GM19455 (cell line): ENCODE measurements around the gene ABCA8.
"Not testable (repeated sequence)": the region's sequence is repeated elsewhere in the genome, so short reads cannot be mapped to it uniquely, and the experiment has no call there.

Experiments
- ATAC-seq: cut with Tn5 transposase; IDR thresholded peaks from one replicate; pipeline ENCODE4 v1.9.1; 2021; ENCODE audit not compliant: unreplicated experiment

The ABCA8 gene, protein sequence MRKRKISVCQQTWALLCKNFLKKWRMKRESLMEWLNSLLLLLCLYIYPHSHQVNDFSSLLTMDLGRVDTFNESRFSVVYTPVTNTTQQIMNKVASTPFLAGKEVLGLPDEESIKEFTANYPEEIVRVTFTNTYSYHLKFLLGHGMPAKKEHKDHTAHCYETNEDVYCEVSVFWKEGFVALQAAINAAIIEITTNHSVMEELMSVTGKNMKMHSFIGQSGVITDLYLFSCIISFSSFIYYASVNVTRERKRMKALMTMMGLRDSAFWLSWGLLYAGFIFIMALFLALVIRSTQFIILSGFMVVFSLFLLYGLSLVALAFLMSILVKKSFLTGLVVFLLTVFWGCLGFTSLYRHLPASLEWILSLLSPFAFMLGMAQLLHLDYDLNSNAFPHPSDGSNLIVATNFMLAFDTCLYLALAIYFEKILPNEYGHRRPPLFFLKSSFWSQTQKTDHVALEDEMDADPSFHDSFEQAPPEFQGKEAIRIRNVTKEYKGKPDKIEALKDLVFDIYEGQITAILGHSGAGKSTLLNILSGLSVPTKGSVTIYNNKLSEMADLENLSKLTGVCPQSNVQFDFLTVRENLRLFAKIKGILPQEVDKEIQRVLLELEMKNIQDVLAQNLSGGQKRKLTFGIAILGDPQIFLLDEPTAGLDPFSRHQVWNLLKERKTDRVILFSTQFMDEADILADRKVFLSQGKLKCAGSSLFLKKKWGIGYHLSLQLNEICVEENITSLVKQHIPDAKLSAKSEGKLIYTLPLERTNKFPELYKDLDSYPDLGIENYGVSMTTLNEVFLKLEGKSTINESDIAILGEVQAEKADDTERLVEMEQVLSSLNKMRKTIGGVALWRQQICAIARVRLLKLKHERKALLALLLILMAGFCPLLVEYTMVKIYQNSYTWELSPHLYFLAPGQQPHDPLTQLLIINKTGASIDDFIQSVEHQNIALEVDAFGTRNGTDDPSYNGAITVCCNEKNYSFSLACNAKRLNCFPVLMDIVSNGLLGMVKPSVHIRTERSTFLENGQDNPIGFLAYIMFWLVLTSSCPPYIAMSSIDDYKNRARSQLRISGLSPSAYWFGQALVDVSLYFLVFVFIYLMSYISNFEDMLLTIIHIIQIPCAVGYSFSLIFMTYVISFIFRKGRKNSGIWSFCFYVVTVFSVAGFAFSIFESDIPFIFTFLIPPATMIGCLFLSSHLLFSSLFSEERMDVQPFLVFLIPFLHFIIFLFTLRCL (N-terminal part only)

DNA sequence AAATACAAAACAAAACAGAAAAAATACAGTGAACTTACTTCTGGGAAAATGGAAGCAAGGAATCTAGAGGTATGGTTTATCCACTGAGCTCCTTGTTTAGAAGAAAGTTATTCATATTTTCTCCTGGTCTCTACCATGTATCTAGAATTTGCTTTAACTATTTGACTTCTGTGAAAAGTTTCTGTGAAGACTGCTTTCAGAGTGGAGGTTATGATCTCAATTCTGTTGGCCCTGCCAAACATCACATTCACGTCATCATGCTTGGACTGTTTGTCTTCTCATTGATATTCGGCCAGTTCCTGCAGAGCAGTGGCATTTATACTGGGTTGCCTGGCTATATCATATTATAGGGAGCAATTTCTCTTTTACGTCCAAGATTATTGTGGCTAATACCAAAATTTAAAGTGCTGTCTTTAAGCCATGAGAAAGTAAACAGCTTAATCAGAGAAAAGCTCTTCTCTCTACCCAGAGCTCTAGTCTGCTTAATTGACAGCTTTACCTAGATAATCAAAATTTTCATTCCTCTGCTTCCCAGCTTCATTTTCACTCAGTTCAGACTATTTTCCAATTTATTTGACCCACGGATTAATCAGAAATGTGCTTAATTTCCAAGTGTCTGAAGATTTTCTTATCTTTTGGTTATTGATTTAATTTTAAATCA is at the start of gene ABCA8:
Gene ABCA8, minus strand, starts transcription at position 212 of the 661 bp plus-strand sequence. CDS start 13,358 bp downstream, outside the sequence.
- ATAC-seq: no peak

GRCh38 chr17:69004759-69005158 is 49.6 kb upstream of the ABCA8 start:
- ATAC-seq: not testable (repeated sequence)

- ATAC-seq: not testable (repeated sequence)
Observed at GRCh38 chr17:68999743-69000142, 44.6 kb upstream of the ABCA8 start.

DNA sequence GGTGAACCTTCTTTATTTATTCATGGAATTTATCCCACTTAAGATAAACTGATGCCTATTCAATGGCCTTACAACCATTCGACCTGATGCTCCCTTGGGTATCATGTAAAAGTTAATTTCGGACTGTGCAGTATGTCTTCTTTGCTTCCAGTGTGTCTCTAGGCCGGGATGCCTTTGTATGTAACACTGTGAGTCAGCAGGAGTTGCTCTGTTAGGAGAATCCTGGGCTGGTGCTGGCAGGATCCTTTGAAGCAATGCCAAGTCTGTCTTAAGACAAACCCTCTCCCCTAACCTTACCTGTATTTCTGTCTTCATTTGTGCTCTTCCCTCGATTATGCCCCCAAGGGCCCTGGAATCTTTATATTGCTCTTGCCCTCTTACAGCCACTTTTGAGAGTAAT is 37.9 kb upstream of the ABCA8 start:
- no peak for ATAC-seq

GRCh38 chr17:68987966-68988365 is 32.8 kb upstream of the ABCA8 start:
- no peak for ATAC-seq

DNA sequence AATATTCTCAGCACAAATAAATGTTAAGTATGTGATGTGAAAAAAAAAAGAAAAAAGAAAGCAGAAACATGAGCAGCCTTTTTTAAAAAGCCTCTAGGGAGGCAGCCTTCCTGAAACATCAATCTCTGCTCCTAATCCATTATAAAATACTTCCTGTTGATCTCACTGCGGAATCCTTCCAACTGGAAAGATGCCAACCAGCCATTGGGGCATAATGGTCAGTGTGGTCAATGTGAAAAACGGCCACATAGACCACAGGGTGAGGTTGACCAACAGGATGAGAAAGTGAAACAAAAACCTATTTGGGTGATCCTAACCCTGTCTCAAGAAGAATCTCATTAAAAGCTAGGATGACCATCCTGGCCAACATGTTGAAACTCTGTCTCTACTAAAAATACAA is 26.1 kb upstream of the ABCA8 start:
- ATAC-seq: no peak

- ATAC-seq: no peak
Observed at GRCh38 chr17:68973098-68973846, 18.1 kb upstream of the ABCA8 start.

- ATAC-seq: no peak
Observed at GRCh38 chr17:68972119-68972704, 17.0 kb upstream of the ABCA8 start.

DNA sequence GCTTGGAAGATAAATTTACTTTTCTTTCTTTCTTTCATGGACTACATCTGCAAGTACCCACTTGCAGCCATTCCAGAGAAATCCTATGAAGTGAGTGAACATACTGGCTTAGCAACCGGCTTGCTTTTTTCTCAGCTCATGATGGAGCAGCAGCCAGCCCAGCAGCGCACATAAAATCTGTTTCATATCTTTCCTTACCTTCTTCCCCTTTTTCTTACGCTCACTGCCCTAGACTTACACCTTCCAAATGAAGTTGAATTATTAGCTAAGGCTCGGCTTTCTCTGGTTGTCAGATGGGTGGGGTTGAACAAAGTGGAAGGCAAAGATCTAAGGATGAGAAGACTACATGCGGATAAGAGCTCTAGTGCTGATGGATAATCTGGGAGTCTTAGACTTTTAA is 13.9 kb upstream of the ABCA8 start:
- ATAC-seq: no peak

DNA sequence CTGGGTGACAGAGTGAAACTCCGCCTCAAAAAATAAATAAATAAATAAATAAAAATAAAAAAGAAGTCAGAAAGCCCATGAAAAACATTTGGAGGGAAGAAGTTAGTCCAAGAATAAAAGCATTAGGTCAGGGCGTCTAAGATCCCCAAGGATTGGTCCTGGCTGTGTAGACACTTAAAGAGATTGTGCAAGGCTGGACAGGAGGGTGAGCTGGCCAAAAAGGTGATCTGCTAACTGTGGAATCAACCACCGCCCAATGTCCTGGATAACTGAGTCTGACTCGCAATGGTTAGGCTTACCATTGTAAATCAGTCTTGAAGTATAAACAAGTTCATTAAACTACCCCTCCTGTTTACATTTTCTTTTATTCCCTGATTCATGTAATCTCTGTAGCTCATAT is 8.8 kb upstream of the ABCA8 start:
- no peak for ATAC-seq

- no peak for ATAC-seq
Observed at GRCh38 chr17:68961214-68961882, 6.2 kb upstream of the ABCA8 start.

- not testable (repeated sequence) for ATAC-seq
Observed at GRCh38 chr17:68959117-68959516, 3.9 kb upstream of the ABCA8 start.

- no peak for ATAC-seq
Observed at GRCh38 chr17:68957944-68958343, 2.8 kb upstream of the ABCA8 start.

DNA sequence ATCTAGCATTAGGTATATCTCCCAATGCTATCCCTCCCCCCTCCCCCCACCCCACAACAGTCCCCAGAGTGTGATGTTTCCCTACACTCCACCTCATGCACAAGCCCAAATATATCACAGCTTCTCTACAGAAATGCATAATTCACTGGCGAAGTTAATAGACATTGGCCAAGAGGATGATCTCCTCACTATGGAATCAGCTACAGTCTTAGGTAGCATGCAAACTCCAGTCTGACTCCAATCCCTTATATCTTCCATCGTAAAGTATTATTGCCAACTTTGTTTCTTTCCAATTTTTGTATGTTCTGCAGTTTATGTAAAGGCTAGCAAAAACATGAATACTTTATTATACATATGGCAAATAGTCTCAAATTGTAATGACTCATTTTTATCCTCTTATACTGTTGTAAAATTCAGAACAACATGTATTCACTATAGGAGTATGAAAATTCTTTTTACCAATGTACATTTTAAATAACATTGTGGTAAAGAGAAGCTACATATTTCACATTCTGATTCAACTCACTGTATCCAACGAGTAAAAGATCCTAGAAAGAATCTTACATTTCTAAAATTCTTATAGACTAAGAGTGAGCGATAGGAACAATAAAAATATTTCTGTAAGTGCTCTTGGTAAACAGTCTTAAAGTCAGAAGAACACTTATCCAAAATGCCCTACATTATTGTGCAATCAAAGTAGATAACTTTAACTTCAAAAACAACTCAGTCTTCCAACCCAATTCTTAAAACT is 871 bp downstream of the ABCA8 start:
- ATAC-seq: no peak

DNA sequence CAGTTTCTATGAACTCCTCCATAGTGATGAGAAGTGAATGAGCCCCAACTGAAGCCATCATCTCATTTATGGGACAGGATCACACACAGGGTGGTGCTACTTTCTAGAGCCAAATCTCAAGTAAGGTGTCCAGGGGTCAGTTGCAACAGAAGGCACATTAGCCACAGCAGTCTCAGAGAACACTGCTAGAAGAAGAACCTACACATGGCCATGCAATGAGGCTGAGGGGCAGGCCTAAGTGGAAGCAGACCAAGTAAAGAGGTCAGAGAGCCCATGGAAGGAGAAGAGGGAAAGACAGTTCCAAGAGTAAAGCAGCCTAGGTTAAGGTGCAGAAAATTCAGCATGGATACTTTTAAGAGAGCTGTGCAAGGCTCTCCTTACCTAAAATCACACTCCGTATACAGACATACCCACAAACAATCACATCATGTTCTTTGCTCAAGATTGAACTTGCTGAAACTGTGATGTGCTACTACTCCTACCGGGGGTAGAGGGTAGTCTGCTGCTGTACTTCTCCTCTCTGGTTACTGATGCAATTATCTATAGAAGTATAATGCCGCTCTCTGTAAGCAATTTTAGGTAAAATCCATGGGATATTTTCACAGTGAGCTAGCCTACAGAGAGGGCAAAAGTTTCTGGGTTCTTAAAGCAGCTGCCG is 1.7 kb downstream of the ABCA8 start:
- ATAC-seq: no peak

DNA sequence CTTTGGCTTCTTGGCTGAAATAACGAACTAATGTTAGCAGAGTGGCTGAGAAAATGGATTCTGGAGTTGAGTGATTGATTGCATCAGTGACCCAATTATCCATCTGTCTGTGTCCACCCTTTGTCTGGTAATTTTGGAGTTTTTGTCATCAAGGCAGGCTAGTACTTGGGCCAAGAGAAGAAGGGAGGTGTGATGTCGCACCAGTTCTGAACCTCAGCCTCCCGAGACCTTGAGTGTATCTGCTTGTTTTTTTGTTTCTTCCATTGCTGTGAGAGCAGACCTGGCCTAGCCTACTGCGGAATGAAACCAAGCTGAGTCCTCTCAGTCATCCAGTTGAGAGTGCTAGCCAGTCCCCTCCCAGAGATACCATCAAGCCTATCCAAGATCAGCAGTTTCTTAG is 4.5 kb downstream of the ABCA8 start:
- ATAC-seq: no peak

DNA sequence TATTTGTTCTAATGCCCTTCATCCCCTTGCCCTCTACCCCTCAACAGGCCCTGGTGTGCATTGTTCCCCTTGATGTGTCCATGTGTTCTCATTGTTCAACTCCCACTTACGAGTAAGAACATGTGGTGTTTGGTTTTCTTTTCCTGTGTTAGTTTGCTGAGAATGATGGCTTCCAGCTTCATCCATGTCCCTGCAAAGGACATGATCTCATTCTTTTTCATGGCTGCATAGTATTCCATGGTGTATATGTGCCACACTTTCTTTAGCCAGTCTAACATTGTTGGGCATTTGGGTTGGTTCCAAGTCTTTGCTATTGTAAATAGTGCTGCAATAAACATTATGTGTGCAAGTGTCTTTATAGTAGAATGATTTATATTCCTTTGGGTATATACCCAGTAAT is 7.3 kb downstream of the ABCA8 start:
- ATAC-seq: not testable (repeated sequence)
